IMR-90 (cell line): ENCODE data around the gene L1CAM. TPM values are rescaled to one million over a fixed set of nuclear protein-coding genes. Genes with fewer than 3 reads are reported as not detected.

Source experiments
- ATAC-seq: fragments of 200-7000 bp; cut with Tn5 transposase; 2 replicates; pipeline ENCODE4 v1.9.1; 2020; ENCODE audit warnings: low read depth, mild to moderate bottlenecking, moderate library complexity
- BruUV-seq: library from RNA; stranded (reverse); fragments of 400-500 nt; replicated peaks from 2 replicates; lab custom pipeline; 2021; lab: Mats Ljungman, UMichigan
- CTCF ChIA-PET: fragments of 300-600 bp; formaldehyde crosslinking; extraction: SDS; loops from one replicate; lab custom pipeline; 2021; ENCODE audit warnings: antibody characterized with exemption; lab: Yijun Ruan, JAX
- POLR2A ChIA-PET: fragments of 300-600 bp; sonication (Branson Sonifier 250); formaldehyde crosslinking; loops from one replicate; lab custom pipeline; 2022; ENCODE audit warnings: antibody characterized with exemption; ENCODE audit not compliant: unreplicated experiment; lab: Charles Lee
- DNase-seq: peaks from one replicate; pipeline ENCODE4 v3.0.0; 2013
- H2AFZ ChIP-seq: replicated peaks from 2 replicates; pipeline ENCODE3; 2013; ENCODE audit warnings: low read length, mild to moderate bottlenecking; ENCODE audit not compliant: poor library complexity
- H2AK5ac ChIP-seq: 2 replicates; pipeline ENCODE4 v1.6.1; 2013; ENCODE audit warnings: low read depth, low read length, inconsistent platforms
- H2AK9ac ChIP-seq: replicated peaks from 2 replicates; pipeline ENCODE3; 2013; ENCODE audit warnings: mild to moderate bottlenecking, low read depth, low read length, moderate library complexity; ENCODE audit not compliant: poor library complexity
- H2BK120ac ChIP-seq: 2 replicates; pipeline ENCODE4 v1.6.1; 2013; ENCODE audit warnings: low read depth, low read length, inconsistent platforms
- H2BK15ac ChIP-seq: 3 replicates; pipeline ENCODE4 v1.6.1; 2013; ENCODE audit warnings: low read depth, low read length, inconsistent platforms
- H2BK20ac ChIP-seq: 2 replicates; pipeline ENCODE4 v1.6.1; 2013; ENCODE audit warnings: low read depth, mild to moderate bottlenecking, inconsistent platforms, low read length, moderate library complexity
- H2BK5ac ChIP-seq: 2 replicates; pipeline ENCODE4 v1.6.1; 2013; ENCODE audit warnings: mild to moderate bottlenecking, low read depth, low read length, inconsistent platforms; ENCODE audit not compliant: poor library complexity, severe bottlenecking
- H3K14ac ChIP-seq: replicated peaks from 2 replicates; pipeline ENCODE4 v1.6.1; 2013; ENCODE audit warnings: low read depth, low read length, inconsistent platforms
- H3K18ac ChIP-seq: 2 replicates; pipeline ENCODE4 v1.6.1; 2013; ENCODE audit warnings: low read depth, low read length, control low read depth
- H3K23ac ChIP-seq: 2 replicates; pipeline ENCODE4 v1.6.1; 2013; ENCODE audit warnings: low read depth, low read length, inconsistent platforms
- H3K27ac ChIP-seq: 2 replicates; pipeline ENCODE4 v1.5.1; 2013; ENCODE audit warnings: mild to moderate bottlenecking, control low read depth, low read length; ENCODE audit not compliant: insufficient read depth
- H3K27me3 ChIP-seq: 2 replicates; pipeline ENCODE4 v1.6.1; 2013; ENCODE audit warnings: low read length; ENCODE audit not compliant: control insufficient read depth, insufficient read depth
- H3K36me3 ChIP-seq: 2 replicates; pipeline ENCODE4 v1.6.1; 2013; ENCODE audit warnings: low read length, mixed read lengths; ENCODE audit not compliant: control insufficient read depth, insufficient read depth
- H3K4ac ChIP-seq: 2 replicates; pipeline ENCODE4 v1.6.1; 2013; ENCODE audit warnings: low read depth, low read length, inconsistent platforms
- H3K4me1 ChIP-seq: 2 replicates; pipeline ENCODE4 v1.6.1; 2013; ENCODE audit warnings: low read length, mixed read lengths; ENCODE audit not compliant: control insufficient read depth, insufficient read depth
- H3K4me2 ChIP-seq: 2 replicates; pipeline ENCODE4 v1.6.1; 2013; ENCODE audit warnings: low read depth, mild to moderate bottlenecking, control low read depth, low read length, moderate library complexity
- H3K4me3 ChIP-seq: 2 replicates; pipeline ENCODE4 v1.5.1; 2013; ENCODE audit warnings: low read depth, mild to moderate bottlenecking, control low read depth, low read length, moderate library complexity; ENCODE audit not compliant: insufficient read depth
- H3K56ac ChIP-seq: 2 replicates; pipeline ENCODE4 v1.6.1; 2013; ENCODE audit warnings: low read length, inconsistent platforms; ENCODE audit not compliant: insufficient read depth; ENCODE audit errors: extremely low read depth
- H3K79me1 ChIP-seq, 2 experiments: 2 replicates each; pipeline ENCODE4 v1.6.1; 2013; ENCODE audit warnings: low read length in 2 of 2, inconsistent platforms in 1 of 2, low read depth in 1 of 2
- H3K9ac ChIP-seq: 2 replicates; pipeline ENCODE4 v1.6.1; 2013; ENCODE audit warnings: low read depth, low read length, control low read depth
- H3K9me1 ChIP-seq: 2 replicates; pipeline ENCODE4 v1.6.1; 2013; ENCODE audit warnings: low read length, inconsistent platforms; ENCODE audit not compliant: insufficient read depth
- H3K9me3 ChIP-seq: 2 replicates; pipeline ENCODE4 v1.6.1; 2013; ENCODE audit warnings: low read length; ENCODE audit not compliant: control insufficient read depth, insufficient read depth
- H4K20me1 ChIP-seq: 2 replicates; pipeline ENCODE4 v1.6.1; 2013; ENCODE audit warnings: low read length, inconsistent platforms; ENCODE audit not compliant: insufficient read depth
- H4K5ac ChIP-seq: 2 replicates; pipeline ENCODE4 v1.6.1; 2013; ENCODE audit warnings: mild to moderate bottlenecking, low read depth, low read length, control low read depth
- H4K8ac ChIP-seq, 2 experiments: 2 replicates each; pipeline ENCODE4 v1.6.1; 2013; ENCODE audit warnings: low read depth in 2 of 2, low read length in 2 of 2, control low read depth in 1 of 2, inconsistent platforms in 1 of 2
- H4K91ac ChIP-seq: 2 replicates; pipeline ENCODE4 v1.6.1; 2013; ENCODE audit warnings: low read depth, low read length, inconsistent platforms; ENCODE audit not compliant: insufficient read depth
- MXI1 ChIP-seq: IDR thresholded peaks from 2 replicates; pipeline ENCODE4 v1.6.1; 2012; ENCODE audit warnings: low read depth, mild to moderate bottlenecking, low read length, moderate library complexity, borderline replicate concordance
- NFE2L2 ChIP-seq: fragments of 150-350 bp; IDR thresholded peaks from 2 replicates; pipeline ENCODE4 v1.6.1; 2016; ENCODE audit warnings: low read depth, mild to moderate bottlenecking, low read length
- POLR2A ChIP-seq: IDR thresholded peaks from 2 replicates; pipeline ENCODE4 v1.6.1; 2012; ENCODE audit warnings: mild to moderate bottlenecking, low read depth, low read length
- WGBS, 2 experiments: methylation state at CpG; one replicate each; pipeline versions ENCODE4 v1.1.5 to v1.1.7; 2013; ENCODE audit warnings: missing lambda C conversion rate in 2 of 2; ENCODE audit not compliant: insufficient read length in 1 of 2; ENCODE audit errors: extremely low coverage in 2 of 2; 5-methylcytosine and 5-hydroxymethylcytosine counted together
- dilution Hi-C: fragments of 300-500 bp; cut with HindIII; formaldehyde crosslinking; loops from one replicate; pipeline ENCODE4 v1.14.3; 2018; ENCODE audit warnings: low sequenced_read_pairs; ENCODE audit not compliant: unreplicated experiment
- in situ Hi-C: fragments of 300-500 bp; cut with MboI; formaldehyde crosslinking; loops from 3 replicates; pipeline ENCODE4 v1.14.3; 2019; ENCODE audit warnings: low sequenced_read_pairs, inconsistent platforms, mixed read lengths
- intact Hi-C: fragments of 100-400 bp; cut with micrococcal nuclease; formaldehyde crosslinking; loops from 2 replicates; pipeline ENCODE4 v1.10.0; 2022
- polyA plus RNA-seq, 3 experiments: library from polyadenylated mRNA; depleted of rRNA; stranded (reverse); fragments of >200 nt; gene quantifications; 2 replicates each; pipeline ENCODE4 v1.2.3, GENCODE V29; 2012; ENCODE audit warnings: low replicate concordance in 1 of 3
- total RNA-seq: library from RNA; depleted of rRNA; stranded (reverse); fragments of >200 nt; gene quantifications from 2 replicates; pipeline ENCODE4 v1.2.3, GENCODE V29; 2012

L1CAM gene
- total and polyA plus RNA-seq, 2 of the 4 experiments (the other 2 are of a cell fraction), result 0.36 to 1.9 TPM

- no peak overlapping the region for H2AK5ac ChIP-seq
- in situ Hi-C loops (loop anchor here (25.0 kb wide), 1 partner anchor 940 kb away; no protein-coding TSS in a partner anchor), dilution Hi-C loops (no loop called here), intact Hi-C loops (no loop called here)
- DNase-seq, result no peak
- BruUV-seq, result no TSS peak
- H2BK15ac ChIP-seq, result no peak overlapping the region
- no peak overlapping the region for H2BK120ac ChIP-seq
- H3K23ac ChIP-seq, result no peak overlapping the region
- no peaks in the 10 kb centered on the region; the same call in 1 of the 2 replicates for H3K9me3 ChIP-seq
- H3K4ac ChIP-seq, result no peak overlapping the region
- H3K36me3 ChIP-seq, result no peaks in the 10 kb centered on the region
- no peak for ATAC-seq
- H3K4me3 ChIP-seq, result no peak overlapping the region
- POLR2A ChIA-PET, result no interaction called here
- no peak overlapping the region for H3K9ac ChIP-seq
- no peak overlapping the region for H2BK5ac ChIP-seq
- H3K4me2 ChIP-seq, result no peak overlapping the region
- peaks cover 4% of the 10 kb centered on the region for H3K9me1 ChIP-seq
- CTCF ChIA-PET, result no interaction called here
- no peak overlapping the region for H4K8ac ChIP-seq
- no peak for TF ChIP-seq MXI1
- TF ChIP-seq NFE2L2, result no peak
- TF ChIP-seq POLR2A, result no peak
- H3K18ac ChIP-seq, result no peak overlapping the region
- H3K56ac ChIP-seq, result no peak overlapping the region
- H4K20me1 ChIP-seq, result no peaks in the 10 kb centered on the region; the same call in 1 of the 2 replicates
- H3K4me1 ChIP-seq, result peaks cover 9% of the 10 kb centered on the region; the same call in 1 of the 2 replicates
- H3K27me3 ChIP-seq, result peaks cover 3% of the 10 kb centered on the region
- WGBS, 2 experiments, result 29% methylated on average over 2 of the region's 10 CpGs; no CpG with 5 or more reads in 1 of the 2 experiments
- H4K5ac ChIP-seq, result no peak overlapping the region
- H3K14ac ChIP-seq, result no peak overlapping the region
- H4K91ac ChIP-seq, result no peak overlapping the region
- no peak overlapping the region for H2AFZ ChIP-seq
- H3K27ac ChIP-seq, result no peak overlapping the region
- no peaks in the 10 kb centered on the region for H3K79me1 ChIP-seq
- no peak overlapping the region for H2BK20ac ChIP-seq
- H2AK9ac ChIP-seq, result no peak overlapping the region
Observed at GRCh38 chrX:153902385-153902784, 16.4 kb upstream of the L1CAM start.
